ENCODE measurements around the gene MAN1A2.
"Not testable (repeated sequence)": the region's sequence is repeated elsewhere in the genome, so short reads cannot be mapped to it uniquely, and the experiment has no call there.

The MAN1A2 gene

GRCh38 chr1:117367046-117368025 lies at the start of gene MAN1A2:
Gene MAN1A2, plus strand, starts transcription at chr1:117367449. Its CDS starts 735 bp downstream, at chr1:117368184.
- H3K4me3 ChIP-seq (ENCODE audit: low read depth, low read length) = peak within 1 kb of the TSS; percentile 77
- TF ChIP-seq, protein P1, sequence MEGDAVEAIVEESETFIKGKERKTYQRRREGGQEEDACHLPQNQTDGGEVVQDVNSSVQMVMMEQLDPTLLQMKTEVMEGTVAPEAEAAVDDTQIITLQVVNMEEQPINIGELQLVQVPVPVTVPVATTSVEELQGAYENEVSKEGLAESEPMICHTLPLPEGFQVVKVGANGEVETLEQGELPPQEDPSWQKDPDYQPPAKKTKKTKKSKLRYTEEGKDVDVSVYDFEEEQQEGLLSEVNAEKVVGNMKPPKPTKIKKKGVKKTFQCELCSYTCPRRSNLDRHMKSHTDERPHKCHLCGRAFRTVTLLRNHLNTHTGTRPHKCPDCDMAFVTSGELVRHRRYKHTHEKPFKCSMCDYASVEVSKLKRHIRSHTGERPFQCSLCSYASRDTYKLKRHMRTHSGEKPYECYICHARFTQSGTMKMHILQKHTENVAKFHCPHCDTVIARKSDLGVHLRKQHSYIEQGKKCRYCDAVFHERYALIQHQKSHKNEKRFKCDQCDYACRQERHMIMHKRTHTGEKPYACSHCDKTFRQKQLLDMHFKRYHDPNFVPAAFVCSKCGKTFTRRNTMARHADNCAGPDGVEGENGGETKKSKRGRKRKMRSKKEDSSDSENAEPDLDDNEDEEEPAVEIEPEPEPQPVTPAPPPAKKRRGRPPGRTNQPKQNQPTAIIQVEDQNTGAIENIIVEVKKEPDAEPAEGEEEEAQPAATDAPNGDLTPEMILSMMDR (IDR thresholded peaks at IDR 0.05; ENCODE audit: borderline replicate concordance, insufficient read depth, low read depth, low read length) = no peak

GRCh38 chr1:117318011-117318410 lies 49.2 kb upstream of the MAN1A2 start:
- no peak overlapping the region for H3K4me3 ChIP-seq (ENCODE audit: low read depth, low read length)
- TF ChIP-seq, protein P1 (IDR thresholded peaks at IDR 0.05; ENCODE audit: borderline replicate concordance, insufficient read depth, low read depth, low read length) = no peak

DNA sequence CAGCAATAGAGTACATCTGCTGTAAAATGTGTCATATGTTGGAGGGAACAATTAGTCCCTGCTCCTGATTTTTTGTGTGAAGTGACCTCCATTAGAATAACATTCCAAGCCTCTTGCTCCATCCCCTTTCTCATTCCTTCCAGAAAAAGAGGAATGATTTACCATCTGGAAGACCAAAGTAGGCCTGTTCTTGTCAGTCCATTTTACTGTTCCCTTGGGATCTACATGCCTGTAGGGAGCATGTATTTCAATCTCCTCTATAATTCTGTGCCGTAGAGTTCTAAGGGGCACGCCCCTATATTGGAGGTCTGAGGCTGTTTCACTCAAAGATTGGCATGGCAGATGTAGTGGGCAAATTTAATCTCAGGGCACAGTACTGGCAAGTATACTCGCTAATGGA lies 48.8 kb upstream of the MAN1A2 start:
- no peak overlapping the region for H3K4me3 ChIP-seq (ENCODE audit: low read depth, low read length)
- TF ChIP-seq, protein P1 (IDR thresholded peaks at IDR 0.05; ENCODE audit: borderline replicate concordance, insufficient read depth, low read depth, low read length) = no peak

GRCh38 chr1:117320515-117320914 lies 46.7 kb upstream of the MAN1A2 start:
- no peak overlapping the region for H3K4me3 ChIP-seq (ENCODE audit: low read depth, low read length)
- TF ChIP-seq, protein P1 (IDR thresholded peaks at IDR 0.05; ENCODE audit: borderline replicate concordance, insufficient read depth, low read depth, low read length) = no peak

- TF ChIP-seq, protein P1 (IDR thresholded peaks at IDR 0.05; ENCODE audit: borderline replicate concordance, insufficient read depth, low read depth, low read length) = no peak
These were observed 45.3 kb upstream of the MAN1A2 start for GRCh38 chr1:117321680-117322609.

GRCh38 chr1:117324357-117324756 lies 42.9 kb upstream of the MAN1A2 start:
- TF ChIP-seq, protein P1 (IDR thresholded peaks at IDR 0.05; ENCODE audit: borderline replicate concordance, insufficient read depth, low read depth, low read length) = no peak
- no peak overlapping the region for H3K4me3 ChIP-seq (ENCODE audit: low read depth, low read length)

More at GRCh38 chr1:117321680-117322609, 45.3 kb upstream of the MAN1A2 start:
- H3K4me3 ChIP-seq (ENCODE audit: low read depth, low read length) = no peak overlapping the region

DNA sequence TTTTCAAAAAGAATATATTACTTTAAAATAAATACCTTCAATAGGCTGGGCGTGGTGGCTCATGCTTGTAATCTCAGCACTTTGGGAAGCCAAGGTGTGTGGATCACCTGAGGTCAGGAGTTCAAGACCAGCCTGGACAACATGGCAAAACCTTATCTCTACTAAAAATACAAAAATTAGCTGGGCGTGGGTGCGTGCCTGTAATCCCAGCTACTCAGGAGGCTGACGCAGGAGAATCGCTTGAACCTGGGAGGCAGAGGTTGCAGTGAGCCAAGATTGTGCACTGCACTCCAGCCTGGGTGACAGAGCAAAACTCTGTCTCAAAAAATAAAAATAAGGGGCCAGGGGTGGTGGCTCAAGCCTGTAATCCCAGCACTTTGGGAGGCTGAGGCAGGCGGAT lies 41.2 kb upstream of the MAN1A2 start:
- not testable (repeated sequence) for H3K4me3 ChIP-seq (ENCODE audit: low read depth, low read length)

All from GM12875 (cell line).